Measurements from ENCODE around the gene KIFC3. TPM values are rescaled to one million over a fixed set of nuclear protein-coding genes. Genes with fewer than 3 reads are reported as not detected.

The KIFC3 gene
- total RNA-seq, 4 donors from 2014 or later = 28.2 to 76.8 (median 46.6) TPM

DNA sequence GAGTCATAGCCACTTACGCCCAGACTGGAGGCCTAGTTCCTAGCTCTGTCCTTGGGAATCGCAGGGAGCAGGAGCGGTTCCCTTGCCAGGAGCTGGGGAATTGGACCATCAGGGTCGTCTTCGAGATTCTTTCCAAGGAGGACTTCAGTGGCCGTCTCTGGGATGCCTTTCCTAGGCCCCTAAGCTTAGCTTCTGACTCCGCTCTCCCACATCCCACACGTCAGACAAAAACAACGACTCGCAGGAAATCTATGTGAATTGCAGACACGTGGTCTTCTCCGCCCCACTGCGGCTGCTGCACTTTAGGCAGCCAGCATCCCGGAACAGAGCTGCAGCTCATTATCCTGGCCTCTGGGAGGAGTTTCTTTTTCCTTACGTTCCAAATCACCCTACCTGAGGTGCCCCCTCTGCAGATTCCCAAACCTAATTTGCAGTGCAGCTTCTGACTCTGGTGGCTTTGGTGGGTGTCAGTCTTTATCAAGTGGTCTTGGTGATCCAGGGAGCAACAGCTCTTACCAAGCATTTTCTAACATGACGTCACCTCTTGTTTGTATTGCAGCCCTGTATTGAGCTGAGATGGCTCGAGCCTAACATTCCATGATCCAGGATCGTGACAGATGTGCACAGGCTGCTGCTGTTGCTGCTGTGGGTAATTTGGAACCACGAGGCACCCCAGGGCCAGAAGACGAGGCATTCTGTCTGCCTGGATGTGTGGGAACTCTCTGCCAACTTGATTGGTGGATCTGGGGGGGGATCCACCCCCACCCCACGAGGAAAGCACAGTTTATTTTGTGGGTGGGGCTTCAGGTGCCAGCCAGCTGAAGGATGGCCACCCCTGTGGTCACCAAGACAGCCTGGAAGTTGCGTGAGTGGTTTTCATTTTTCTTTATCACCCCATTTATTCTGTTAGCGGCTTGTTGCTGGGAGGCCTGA, 65.6 kb downstream of the KIFC3 start:
- intact Hi-C loops (cut with DNase I) = loop anchor here (10.0 kb wide), 2 partner anchors 248 to 388 kb away; partner anchors contain the start of gene CFAP20
- Histone ChIP-seq H3K4me3 (peak overlapping the region; percentile 78 to 98 (median 88)), H3K27ac (replicated peaks in 1 of 4) (peak overlapping the region; percentile 50 to 84 (median 78))

DNA sequence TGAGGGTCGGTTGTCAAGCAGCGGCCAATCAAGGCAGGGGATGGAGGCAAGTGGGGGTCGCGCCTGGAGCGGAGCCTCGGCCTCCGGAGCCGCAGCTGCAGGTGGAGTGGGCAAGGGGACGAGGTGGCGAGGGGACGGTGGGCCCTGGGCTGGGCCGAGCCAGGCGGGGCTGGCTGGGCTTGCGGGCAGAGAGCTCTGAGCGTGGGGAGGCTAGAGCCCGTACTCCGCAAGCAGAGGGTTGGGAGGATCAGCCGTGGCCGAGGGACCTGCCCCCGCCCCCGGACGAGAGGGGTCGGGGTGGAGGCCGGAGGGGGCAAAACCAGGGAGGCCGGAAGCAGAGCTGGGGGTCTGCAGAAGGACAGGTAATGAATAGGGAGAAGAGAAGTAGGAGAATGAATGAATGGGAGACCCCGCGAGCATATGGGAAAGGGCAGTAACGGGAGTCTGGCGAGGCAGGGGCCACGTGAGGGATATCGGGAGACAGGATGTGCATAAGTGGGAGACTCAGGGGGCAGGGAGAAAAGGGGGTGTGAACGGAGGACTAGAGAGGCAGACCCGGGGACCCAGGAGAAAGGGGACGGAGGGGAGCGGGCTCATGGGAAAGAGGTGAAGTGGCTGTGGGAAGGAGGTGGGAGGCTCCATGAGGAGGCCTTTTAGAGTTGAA, 66.4 kb downstream of the KIFC3 start, which contains the start of gene KATNB1:
TSS of gene KATNB1 (plus strand) at position 16 of the 664 bp plus-strand sequence. CDS start 1,474 bp downstream, outside the sequence.
- intact Hi-C loops (cut with DNase I) = loop anchor here (10.0 kb wide), 2 partner anchors 249 to 389 kb away; partner anchors contain the start of gene CFAP20

More for the DNA sequence above, 65.6 kb downstream of the KIFC3 start:
- TF ChIP-seq POLR2AphosphoS5 (IDR thresholded peaks at IDR 0.05) (no peak), EP300 (IDR thresholded peaks at IDR 0.05) (no peak), POLR2A (IDR thresholded peaks at IDR 0.05; ENCODE audit: low read depth) (no peak), CTCF (IDR thresholded peaks at IDR 0.05) (no peak)
- Histone ChIP-seq H3K36me3 (peaks cover 0 to 14% (median 4%) of the 10 kb centered on the region in 4 donors), H3K27me3 (no peaks in the 10 kb centered on the region), H3K9me3 (no peaks in the 10 kb centered on the region), H3K4me1 (peaks cover 22 to 40% (median 27%) of the 10 kb centered on the region in 4 donors)
- 7% methylated on average over 22 of the region's 23 CpGs for WGBS
- no peak for DNase-seq (ENCODE audit: extremely low spot score)

DNA sequence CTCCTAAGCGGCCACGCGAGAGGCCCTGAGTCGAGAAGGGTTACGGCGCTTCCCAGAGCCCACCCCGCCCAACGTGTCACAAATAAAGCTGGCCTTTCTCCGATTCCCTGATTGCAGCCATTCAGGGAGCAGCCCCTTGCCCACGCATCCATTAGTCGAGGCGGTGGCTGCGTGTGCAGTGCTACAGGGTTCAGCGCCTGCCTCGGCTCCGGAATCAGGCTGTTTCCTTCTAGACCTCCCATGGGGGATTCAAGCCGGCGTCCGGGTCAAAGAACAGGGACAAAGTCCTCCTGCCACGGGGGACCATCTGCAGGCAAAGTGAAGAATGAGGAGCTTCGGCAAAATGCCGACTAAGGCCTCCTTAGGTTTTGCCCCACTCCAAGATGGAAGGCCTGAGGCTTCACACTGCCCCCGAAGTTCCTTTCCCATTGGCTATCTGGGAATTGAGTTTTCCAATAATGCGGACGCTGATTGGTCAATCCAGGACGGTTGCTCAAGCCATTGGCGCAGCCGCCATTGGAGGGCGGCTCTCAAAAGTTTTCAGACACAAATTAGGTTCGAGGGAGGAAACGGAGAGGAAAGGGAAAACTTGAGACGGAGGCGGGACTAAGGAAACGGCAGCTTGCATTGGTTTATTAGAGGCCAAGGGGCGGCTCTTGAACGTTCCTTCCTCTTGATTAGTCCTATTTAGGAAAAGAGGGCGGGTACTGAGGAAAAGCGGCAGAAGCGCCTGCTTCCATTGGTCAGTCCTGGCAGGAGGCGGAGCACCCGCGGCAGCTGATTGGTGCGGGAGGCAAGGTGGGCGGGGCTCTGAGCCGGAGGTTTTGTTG, 67.2 kb downstream of the KIFC3 start:
- Histone ChIP-seq H3K9me3 (no peaks in the 10 kb centered on the region), H3K4me3 (peak overlapping the region; percentile 78 to 98 (median 88)), H3K4me1 (peaks cover 18 to 40% (median 27%) of the 10 kb centered on the region in 4 donors), H3K27me3 (no peaks in the 10 kb centered on the region), H3K36me3 (peaks cover 0 to 14% (median 2%) of the 10 kb centered on the region in 4 donors), H3K27ac (replicated peaks in 1 of 4) (peak overlapping the region; percentile 85 to 90 (median 88))
- TF ChIP-seq EP300 (IDR thresholded peaks at IDR 0.05) (no peak), POLR2AphosphoS5 (IDR thresholded peaks at IDR 0.05) (peak; percentile 50 to 80), CTCF (IDR thresholded peaks at IDR 0.05) (peak in 1 of 3 experiments; percentile 36)
- intact Hi-C loops (cut with DNase I) = loop anchor here (10.0 kb wide), 2 partner anchors 250 to 390 kb away; partner anchors contain the start of gene CFAP20
- under 1% methylated on average over 31 of the region's 45 CpGs for WGBS
- DNase-seq (ENCODE audit: extremely low spot score) = peak; percentile 100

More for the DNA sequence above, 66.4 kb downstream of the KIFC3 start, which contains the start of gene KATNB1:
- peaks cover 0 to 14% (median 4%) of the 10 kb centered on the region in 4 donors for H3K36me3 ChIP-seq
- H3K27ac ChIP-seq (replicated peaks in 1 of 4) = peak within 1 kb of the TSS; percentile 85 to 90 (median 88)
- no peaks in the 10 kb centered on the region for H3K27me3 ChIP-seq
- H3K9me3 ChIP-seq = no peaks in the 10 kb centered on the region
- peak within 1 kb of the TSS; percentile 78 to 98 (median 88) for H3K4me3 ChIP-seq
- under 1% methylated on average over 33 of the region's 35 CpGs for WGBS
- H3K4me1 ChIP-seq = peaks cover 18 to 40% (median 27%) of the 10 kb centered on the region in 4 donors
- DNase-seq (ENCODE audit: extremely low spot score) = no peak
- TF ChIP-seq CTCF (IDR thresholded peaks at IDR 0.05) (no peak), POLR2A (IDR thresholded peaks at IDR 0.05; ENCODE audit: low read depth) (no peak), POLR2AphosphoS5 (IDR thresholded peaks at IDR 0.05) (no peak), EP300 (IDR thresholded peaks at IDR 0.05) (no peak)
